ENCODE data around the gene MRPL24. TPM values are rescaled to one million over a fixed set of nuclear protein-coding genes. Genes with fewer than 3 reads are reported as not detected.

MRPL24 gene
- total and polyA plus RNA-seq, 2 of the 13 experiments (the other 11 are each of a cell fraction or from before 2014, with no cell fraction given): 38.1 to 42.9 TPM

- TF ChIP-seq CCDC6 (CRISPR knock-in tag; IDR thresholded peaks at IDR 0.05) (peak; percentile 16; the same call in 1 of the 2 replicates), ZNF670 (CRISPR knock-in tag; IDR thresholded peaks at IDR 0.05; ENCODE audit: borderline replicate concordance) (no peak), ZFYVE20 (CRISPR knock-in tag; IDR thresholded peaks at IDR 0.05; ENCODE audit: borderline replicate concordance, low read depth) (no peak), FOSL1 (CRISPR knock-in tag; IDR thresholded peaks at IDR 0.05; ENCODE audit: borderline replicate concordance) (no peak), MXD1 (CRISPR knock-in tag; IDR thresholded peaks at IDR 0.05) (0 out of 2 replicates have a peak, but pooled peaks have one; percentile 42), ZNF451 (CRISPR knock-in tag; IDR thresholded peaks at IDR 0.05) (0 out of 2 replicates have a peak, but pooled peaks have one; percentile 13), ZSCAN20 (CRISPR knock-in tag; IDR thresholded peaks at IDR 0.05; ENCODE audit: borderline replicate concordance) (no peak), ZNF879 (CRISPR knock-in tag; IDR thresholded peaks at IDR 0.05) (0 out of 2 replicates have a peak, but pooled peaks have one; percentile 4), ARNTL (CRISPR knock-in tag; IDR thresholded peaks at IDR 0.05) (peak; percentile 50; the same call in 1 of the 2 replicates), ZNF44 (CRISPR knock-in tag; IDR thresholded peaks at IDR 0.05) (no peak), ZNF816 (CRISPR knock-in tag; IDR thresholded peaks at IDR 0.05; ENCODE audit: borderline replicate concordance) (no peak), CENPT (CRISPR knock-in tag; IDR thresholded peaks at IDR 0.05; ENCODE audit: low read depth) (no peak), ZNF17 (CRISPR knock-in tag; IDR thresholded peaks at IDR 0.05) (no peak), DMTF1 (CRISPR knock-in tag; IDR thresholded peaks at IDR 0.05) (no peak), KLF16 (CRISPR knock-in tag; IDR thresholded peaks at IDR 0.05) (peak in 1 of 2 experiments; percentile 81; a peak in 2 of 4 replicates), ZNF672 (CRISPR knock-in tag; IDR thresholded peaks at IDR 0.05) (no peak), FOXK1 (CRISPR knock-in tag; IDR thresholded peaks at IDR 0.05; ENCODE audit: borderline replicate concordance, low read depth) (peak; percentile 82; the same call in 1 of the 2 replicates), CEBPG (CRISPR knock-in tag; IDR thresholded peaks at IDR 0.05) (no peak), POGZ (CRISPR knock-in tag; IDR thresholded peaks at IDR 0.05) (peak; percentile 37), ZNF501 (CRISPR knock-in tag; IDR thresholded peaks at IDR 0.05) (peak; percentile 79), HDAC2 (CRISPR knock-in tag; IDR thresholded peaks at IDR 0.05) (peak; percentile 7; the same call in 1 of the 2 replicates), NRL (CRISPR knock-in tag; IDR thresholded peaks at IDR 0.05; ENCODE audit: borderline replicate concordance) (no peak), PRMT3 (CRISPR knock-in tag; IDR thresholded peaks at IDR 0.05; ENCODE audit: borderline replicate concordance, low read depth) (no peak), BORCS8-MEF2B (CRISPR knock-in tag; IDR thresholded peaks at IDR 0.05) (peak; percentile 14; the same call in 1 of the 2 replicates), ZNF547 (CRISPR knock-in tag; IDR thresholded peaks at IDR 0.05) (no peak), ZNF558 (CRISPR knock-in tag; IDR thresholded peaks at IDR 0.05; ENCODE audit: borderline replicate concordance) (no peak), MED8 (CRISPR knock-in tag; IDR thresholded peaks at IDR 0.05; ENCODE audit: insufficient replicate concordance) (no peak), RFX1 (IDR thresholded peaks at IDR 0.05) (no peak), NR3C1 (CRISPR knock-in tag; IDR thresholded peaks at IDR 0.05) (no peak)
These were observed 26.4 kb upstream of the MRPL24 start, which contains the start of gene PRCC (continued) for GRCh38 chr1:156767101-156767878.

All from HepG2 (cell line).